NCI-H2107 (cell line): ENCODE results near the gene FN3K.

Experiments used
- DNase-seq: peaks from one replicate; lab custom pipeline; 2025; lab: John Stamatoyannopoulos, UW

Gene FN3K

DNA sequence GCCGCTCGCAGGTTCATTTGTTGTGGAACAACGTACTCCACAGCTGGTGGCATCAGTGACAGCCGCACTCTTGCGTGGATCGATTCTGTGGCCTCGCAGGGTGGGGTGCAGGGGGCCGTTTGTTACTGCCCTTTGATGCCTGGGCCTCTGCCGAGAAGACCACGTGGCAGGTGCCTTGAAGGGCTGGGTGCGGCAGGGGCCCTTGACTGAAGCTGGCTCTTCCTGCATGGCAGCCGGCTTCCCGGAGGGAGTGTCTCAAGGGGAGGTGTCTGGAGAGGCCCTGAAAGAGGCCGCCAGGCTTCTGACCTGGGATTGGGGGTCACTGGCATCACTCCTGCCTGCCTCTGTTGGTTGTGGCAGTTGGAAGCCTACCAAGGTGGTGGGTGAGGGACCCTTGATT is 60.2 kb downstream of the FN3K start:
- no peak for DNase-seq

DNA sequence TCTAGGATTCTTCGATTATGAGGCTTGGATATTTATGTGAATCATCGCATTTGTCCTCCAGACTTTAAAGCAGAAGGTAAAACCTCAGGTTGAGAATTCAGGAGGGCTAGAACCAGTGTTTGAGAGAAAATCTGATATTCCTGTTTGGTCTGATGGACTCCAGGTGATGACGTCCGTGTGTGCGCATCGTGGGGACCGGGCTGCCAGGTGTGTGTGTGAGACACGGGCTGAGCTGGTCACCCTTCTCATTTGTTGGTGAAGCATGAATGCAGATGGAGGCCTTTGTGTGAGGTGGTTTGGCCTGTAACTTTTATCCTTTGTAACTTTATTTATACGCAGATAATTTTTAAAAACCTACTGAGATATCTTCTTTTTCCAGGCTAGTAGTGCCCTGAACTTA is 61.6 kb downstream of the FN3K start:
- DNase-seq = no peak

DNA sequence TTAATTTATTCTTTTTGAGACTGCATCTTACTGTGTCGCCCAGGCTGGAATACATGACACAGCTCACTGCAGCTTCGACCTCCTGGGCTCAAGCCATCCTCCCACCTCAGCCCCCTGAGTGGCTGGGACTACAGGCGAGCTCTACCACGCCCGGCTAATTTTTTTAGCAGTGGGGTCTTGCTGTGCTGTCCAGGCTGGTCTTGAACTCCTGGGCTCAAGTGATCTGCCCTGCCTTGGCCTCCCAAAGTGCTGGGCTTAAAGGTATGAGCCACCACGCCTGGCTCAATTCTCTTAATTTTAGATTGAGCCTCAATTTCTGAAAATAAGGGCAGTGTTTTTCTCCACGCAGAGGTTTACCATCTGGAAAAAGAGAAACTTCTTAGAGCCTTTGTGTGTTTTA is 63.3 kb downstream of the FN3K start:
- DNase-seq = no peak

DNA sequence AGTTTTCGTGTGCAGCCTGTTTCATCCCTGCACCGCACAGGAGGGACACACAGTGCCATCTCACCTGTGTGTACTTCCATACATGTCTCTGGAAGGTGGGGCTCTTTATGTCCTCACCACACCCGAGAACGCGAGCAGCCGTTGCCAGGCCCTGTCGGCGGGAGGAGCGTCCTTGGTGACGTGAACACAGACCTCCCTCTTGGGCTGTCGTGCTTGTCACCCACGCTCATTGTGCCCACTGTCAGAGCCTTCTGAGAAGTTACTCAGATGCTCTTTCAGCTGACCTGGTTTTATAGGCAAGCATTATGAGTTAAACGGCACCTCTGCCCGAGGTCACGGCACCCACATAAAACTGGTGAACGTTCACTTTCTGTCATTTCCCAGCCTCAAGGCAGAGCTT is 64.2 kb downstream of the FN3K start:
- no peak for DNase-seq
